Panc1 (cell line): ENCODE measurements around the gene ARMC5.

ENCODE experiments used
- CTCF ChIP-seq: fragments of 450-650 bp; IDR thresholded peaks from 2 replicates; pipeline ENCODE4 v1.5.1; 2017; ENCODE audit warnings: mild to moderate bottlenecking
- POLR2AphosphoS5 ChIP-seq: IDR thresholded peaks from 2 replicates; pipeline ENCODE4 v1.6.1; 2012; ENCODE audit warnings: mild to moderate bottlenecking, low read depth, low read length, moderate library complexity

- TF ChIP-seq CTCF (no peak), POLR2AphosphoS5 (no peak)
Measured at GRCh38 chr16:31416371-31416770, 42.9 kb upstream of the ARMC5 start.
